Common myeloid progenitor, CD34-positive (primary cell): ENCODE data around the gene NTSR2.

Source experiments
- CTCF ChIA-PET: fragments of 350-600 bp; sonication (Branson Sonifier 250); formaldehyde crosslinking; loops from one replicate; lab custom pipeline; 2021; ENCODE audit warnings: antibody characterized with exemption; lab: Charles Lee
- POLR2A ChIA-PET: fragments of 350-600 bp; sonication (Branson Sonifier 250); formaldehyde crosslinking; loops from one replicate; lab custom pipeline; 2021; ENCODE audit warnings: antibody characterized with exemption; lab: Charles Lee
- DNase-seq, 3 donors: peaks; one replicate each; pipeline versions ENCODE4 v3.0.0 to v3.0.0-alpha.2; 2013
- H3K27ac ChIP-seq, 2 experiments: 1 replicate in 1 of 2; 2 replicates in 1 of 2; pipeline ENCODE4 v1.7.0; 2013; ENCODE audit warnings: inconsistent platforms in 2 of 2, low read length in 2 of 2, mild to moderate bottlenecking in 2 of 2, low read depth in 1 of 2, moderate library complexity in 1 of 2; ENCODE audit not compliant: severe bottlenecking in 2 of 2, insufficient read depth in 1 of 2, poor library complexity in 1 of 2
- H3K27me3 ChIP-seq, 5 experiments: replicated peaks in 2 of 5; 1 replicate in 3 of 5; 2 replicates in 2 of 5; pipeline versions ENCODE4 v1.6.1 to v1.7.0; 2013; ENCODE audit warnings: low read length in 4 of 5, mild to moderate bottlenecking in 2 of 5, moderate library complexity in 2 of 5, inconsistent platforms in 1 of 5; ENCODE audit not compliant: insufficient read depth in 5 of 5, control insufficient read depth in 4 of 5
- H3K36me3 ChIP-seq, 4 experiments: 1 replicate in 2 of 4; 2 replicates in 2 of 4; pipeline versions ENCODE4 v1.6.1 to v1.7.0; 2013; ENCODE audit warnings: low read length in 3 of 4, control low read depth in 1 of 4, mild to moderate bottlenecking in 1 of 4; ENCODE audit not compliant: control insufficient read depth in 4 of 4, insufficient read depth in 4 of 4
- H3K4me1 ChIP-seq, 4 experiments: 1 replicate in 3 of 4; 2 replicates in 1 of 4; pipeline versions ENCODE4 v1.6.1 to v1.7.1; 2013; ENCODE audit warnings: low read length in 3 of 4, mild to moderate bottlenecking in 3 of 4, control low read depth in 1 of 4, inconsistent platforms in 1 of 4, moderate library complexity in 1 of 4; ENCODE audit not compliant: control insufficient read depth in 4 of 4, insufficient read depth in 4 of 4; ENCODE audit errors: control extremely low read depth in 1 of 4
- H3K4me3 ChIP-seq, 7 experiments: 1 replicate in 4 of 7; 2 replicates in 3 of 7; pipeline versions ENCODE4 v1.5.1 to v1.7.0; 2013; ENCODE audit warnings: mild to moderate bottlenecking in 7 of 7, low read length in 6 of 7, moderate library complexity in 6 of 7, inconsistent platforms in 2 of 7, low read depth in 2 of 7, control low read depth in 1 of 7; ENCODE audit not compliant: insufficient read depth in 4 of 7, control insufficient read depth in 1 of 7; ENCODE audit errors: extremely low read depth in 1 of 7
- H3K9me3 ChIP-seq, 5 experiments: 1 replicate in 4 of 5; 2 replicates in 1 of 5; pipeline versions ENCODE4 v1.6.1 to v1.7.1; 2013; ENCODE audit warnings: low read length in 4 of 5, mild to moderate bottlenecking in 2 of 5, inconsistent platforms in 1 of 5, low read depth in 1 of 5, moderate library complexity in 1 of 5; ENCODE audit not compliant: control insufficient read depth in 4 of 5, insufficient read depth in 2 of 5; ENCODE audit errors: control extremely low read depth in 1 of 5
- WGBS: methylation state at CpG from one replicate; pipeline ENCODE4 v1.1.5; 2013; ENCODE audit not compliant: insufficient coverage; 5-methylcytosine and 5-hydroxymethylcytosine counted together

NTSR2 gene

DNA sequence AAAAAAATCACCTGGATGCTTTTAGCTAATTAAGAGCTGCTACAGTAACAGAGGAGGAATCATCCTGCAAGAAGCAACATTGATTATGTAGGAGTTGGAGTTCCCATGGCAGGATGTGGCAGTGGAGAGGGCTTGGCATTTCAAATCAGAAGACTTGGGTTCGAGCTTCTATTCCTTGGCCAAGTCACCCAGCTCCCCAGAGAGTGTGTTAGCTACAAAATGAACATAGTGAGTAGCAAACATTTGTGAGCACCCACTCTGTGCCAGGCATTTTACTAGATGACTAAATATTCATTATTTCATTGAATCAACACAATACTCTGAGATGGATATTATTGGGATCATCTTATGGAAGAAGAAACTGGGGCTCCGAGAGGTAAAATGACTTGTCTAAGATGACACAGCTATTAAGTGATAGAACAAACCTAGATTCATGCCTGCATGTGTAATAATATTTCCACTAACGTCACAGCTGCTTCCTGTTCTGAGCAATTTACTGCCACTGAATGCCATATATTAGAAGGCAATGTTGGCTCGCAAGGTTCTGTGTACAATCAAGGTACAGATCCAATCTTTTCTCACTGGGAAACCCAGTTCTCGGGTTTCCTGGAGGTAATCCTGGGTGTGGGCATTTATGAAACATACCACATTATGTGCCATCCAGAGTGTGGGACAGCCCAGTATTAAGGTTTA lies 18.0 kb downstream of the NTSR2 start:
- WGBS = 31% methylated on average over 3 of the region's 5 CpGs
- POLR2A ChIA-PET = no interaction called here
- no peak overlapping the region for H3K4me3 ChIP-seq
- no peak overlapping the region for H3K27ac ChIP-seq
- peaks cover 0 to 5% (median 3%) of the 10 kb centered on the region in 5 experiments for H3K27me3 ChIP-seq
- H3K9me3 ChIP-seq = no peaks in the 10 kb centered on the region
- no peaks in the 10 kb centered on the region for H3K4me1 ChIP-seq
- peak in 1 of 3 donors; percentile 7 for DNase-seq
- H3K36me3 ChIP-seq = no peaks in the 10 kb centered on the region
- CTCF ChIA-PET = interaction anchor here (1.0 kb wide), 1 partner anchor 9 kb away, joined by 3 read pairs; no protein-coding TSS in a partner anchor

DNA sequence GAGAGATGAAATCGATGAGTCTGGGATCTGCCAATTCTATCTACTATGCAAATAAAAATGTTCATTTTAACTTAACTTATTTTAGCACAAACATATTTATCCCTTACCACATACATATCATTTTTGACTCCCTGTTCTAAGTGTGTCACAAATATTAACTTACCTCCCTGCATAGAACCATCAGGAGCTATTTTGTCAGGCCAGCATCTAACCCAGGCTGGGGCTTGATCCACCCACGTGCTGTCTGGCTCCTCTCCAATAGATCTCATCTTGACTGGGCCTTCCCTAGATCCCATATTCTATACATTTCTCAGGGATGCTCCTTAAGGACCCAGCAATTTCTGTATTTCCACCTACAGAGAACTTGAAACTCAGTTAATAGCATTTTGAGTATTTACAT lies 20.9 kb downstream of the NTSR2 start:
- DNase-seq = no peak
- peaks cover 0 to 8% (median 2%) of the 10 kb centered on the region in 5 experiments for H3K27me3 ChIP-seq
- no peak overlapping the region for H3K4me3 ChIP-seq
- no peaks in the 10 kb centered on the region for H3K9me3 ChIP-seq
- H3K27ac ChIP-seq = no peak overlapping the region
- ChIA-PET CTCF (interaction anchor here (0.8 kb wide), 1 partner anchor 156 kb away, joined by 3 read pairs; no protein-coding TSS in a partner anchor), POLR2A (no interaction called here)
- 88% methylated on average over 1 of the region's 2 CpGs for WGBS
- no peaks in the 10 kb centered on the region for H3K4me1 ChIP-seq
- no peaks in the 10 kb centered on the region for H3K36me3 ChIP-seq

GRCh38 chr2:11647834-11648600 lies 22.0 kb downstream of the NTSR2 start:
- Histone ChIP-seq H3K9me3 (no peaks in the 10 kb centered on the region), H3K4me3 (no peak overlapping the region), H3K27ac (no peak overlapping the region), H3K27me3 (peaks cover 0 to 8% (median 2%) of the 10 kb centered on the region in 5 experiments), H3K4me1 (no peaks in the 10 kb centered on the region), H3K36me3 (no peaks in the 10 kb centered on the region)
- 90% methylated on average over 5 of the region's 7 CpGs for WGBS
- ChIA-PET POLR2A (no interaction called here), CTCF (no interaction called here)
- no peak for DNase-seq

DNA sequence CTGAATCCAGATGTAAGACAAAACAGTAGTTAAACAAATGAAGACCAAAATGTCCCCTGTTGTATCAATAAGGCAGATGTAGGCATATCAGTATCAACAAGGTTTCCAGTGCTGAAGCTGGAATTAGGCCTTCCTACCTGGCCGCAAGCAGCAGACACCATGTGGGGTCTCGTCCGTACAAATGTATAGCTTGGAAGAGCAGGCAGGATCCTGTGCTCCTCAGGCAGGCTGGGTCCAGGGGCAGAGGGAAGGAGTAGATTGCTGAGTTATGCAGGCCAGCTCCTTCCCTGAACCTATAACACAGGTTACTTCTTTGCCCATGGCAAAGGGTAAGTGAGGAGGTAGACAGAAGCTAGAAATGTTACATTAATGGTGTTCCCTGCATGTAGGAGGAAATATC lies 23.5 kb downstream of the NTSR2 start:
- H3K27ac ChIP-seq = no peak overlapping the region
- no peaks in the 10 kb centered on the region for H3K36me3 ChIP-seq
- no CpG with 5 or more reads among the region's 3 CpGs for WGBS
- ChIA-PET CTCF (no interaction called here), POLR2A (no interaction called here)
- peaks cover 0 to 8% (median 2%) of the 10 kb centered on the region in 5 experiments for H3K27me3 ChIP-seq
- DNase-seq = no peak
- H3K4me3 ChIP-seq = no peak overlapping the region
- H3K9me3 ChIP-seq = no peaks in the 10 kb centered on the region
- no peaks in the 10 kb centered on the region for H3K4me1 ChIP-seq

GRCh38 chr2:11644293-11644692 lies 25.7 kb downstream of the NTSR2 start:
- Histone ChIP-seq H3K9me3 (no peaks in the 10 kb centered on the region), H3K27me3 (peaks cover 0 to 8% (median 0%) of the 10 kb centered on the region in 5 experiments), H3K4me1 (no peaks in the 10 kb centered on the region), H3K36me3 (no peaks in the 10 kb centered on the region), H3K27ac (no peak overlapping the region), H3K4me3 (no peak overlapping the region)
- POLR2A ChIA-PET = no interaction called here
- CTCF ChIA-PET = no interaction called here
- no peak for DNase-seq
- no CpG with 5 or more reads among the region's 3 CpGs for WGBS

DNA sequence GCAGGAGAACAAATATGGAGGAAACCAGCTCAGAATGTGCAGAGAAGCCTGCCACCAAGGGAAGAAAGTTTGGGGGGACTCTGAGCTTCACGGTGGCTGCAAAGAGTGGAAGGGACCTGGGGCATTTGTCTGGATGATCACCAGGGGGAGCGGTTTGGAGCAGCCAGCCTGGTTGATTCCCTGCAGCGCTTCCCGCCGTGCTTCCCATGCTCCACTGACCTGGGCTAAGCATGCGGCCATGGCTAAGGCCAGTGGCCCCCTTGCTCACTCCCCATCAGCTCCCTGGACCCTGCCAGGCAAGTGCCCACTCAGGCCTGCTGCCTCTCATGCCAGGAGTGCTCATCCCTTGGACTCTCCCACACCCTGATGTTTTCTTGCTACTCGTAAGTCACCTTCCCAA lies 27.0 kb downstream of the NTSR2 start:
- Histone ChIP-seq H3K27ac (no peak overlapping the region), H3K9me3 (no peaks in the 10 kb centered on the region), H3K4me3 (no peak overlapping the region), H3K36me3 (no peaks in the 10 kb centered on the region), H3K27me3 (peaks cover 0 to 8% (median 0%) of the 10 kb centered on the region in 5 experiments), H3K4me1 (no peaks in the 10 kb centered on the region)
- WGBS = 91% methylated on average over 7 of the region's 7 CpGs
- ChIA-PET POLR2A (no interaction called here), CTCF (interaction anchor here (1.3 kb wide), 1 partner anchor 9 kb away, joined by 3 read pairs; no protein-coding TSS in a partner anchor)
- no peak for DNase-seq

GRCh38 chr2:11640132-11640531 lies 29.9 kb downstream of the NTSR2 start:
- no peaks in the 10 kb centered on the region for H3K4me1 ChIP-seq
- peaks cover 0 to 9% (median 0%) of the 10 kb centered on the region in 5 experiments for H3K27me3 ChIP-seq
- WGBS = 95% methylated on average over 24 of the region's 27 CpGs
- no peak overlapping the region for H3K27ac ChIP-seq
- ChIA-PET CTCF (no interaction called here), POLR2A (no interaction called here)
- no peaks in the 10 kb centered on the region for H3K9me3 ChIP-seq
- no peaks in the 10 kb centered on the region for H3K36me3 ChIP-seq
- no peak for DNase-seq
- H3K4me3 ChIP-seq = no peak overlapping the region
